ENCODE data around the gene ZNF280B. TPM values are rescaled to one million over a fixed set of nuclear protein-coding genes. Genes with fewer than 3 reads are reported as not detected.

Gene ZNF280B
- total and polyA plus RNA-seq, 2 donors (not counting 3 experiments of a cell fraction or from before 2014, with no cell fraction given) = 1.5 to 3.1 TPM

DNA sequence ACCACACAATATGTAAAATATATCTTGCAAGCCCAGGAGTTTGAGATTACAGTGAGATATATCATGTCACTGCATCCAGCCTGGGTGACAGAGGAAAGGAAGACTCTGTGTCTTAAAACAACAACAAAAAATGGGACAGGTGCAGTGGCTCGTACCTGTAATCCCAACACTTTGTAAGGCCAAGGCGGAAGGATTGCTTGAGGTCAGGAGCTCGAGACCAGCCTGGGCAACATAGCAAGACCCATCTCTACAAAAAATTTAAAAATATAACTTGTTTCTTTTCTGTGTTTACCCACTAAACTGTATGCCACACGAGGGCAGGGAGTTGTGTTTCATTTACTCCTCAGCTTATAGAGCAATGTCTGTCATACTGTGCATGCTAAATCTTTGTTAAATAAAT lies 8.4 kb upstream of the ZNF280B start:
- Histone ChIP-seq H3K4me1 (ENCODE audit: control insufficient read depth, extremely low read depth, insufficient read depth, low read length) (peaks cover 5% of the 10 kb centered on the region), H4K20me1 (replicated peaks; ENCODE audit: control insufficient read depth, extremely low read depth, insufficient read depth, low read length) (no peaks in the 10 kb centered on the region), H3K27me3 (ENCODE audit: control insufficient read depth in 2 of 2, insufficient read depth in 2 of 2, low read length in 2 of 2) (peaks cover 0 to 12% of the 10 kb centered on the region in 2 experiments), H3K4me3 (replicated peaks in 1 of 3; ENCODE audit: insufficient read depth in 1 of 3, low read depth in 1 of 3, low read length in 3 of 3) (no peak overlapping the region), H3K27ac (ENCODE audit: insufficient read depth, low read depth, low read length) (no peak overlapping the region), H3K9me3 (replicated peaks; ENCODE audit: control insufficient read depth, insufficient read depth, low read length) (no peaks in the 10 kb centered on the region), H3K4me2 (ENCODE audit: insufficient read depth, low read length) (no peak overlapping the region), H3K9ac (replicated peaks; ENCODE audit: extremely low read depth, insufficient read depth, low read length) (no peak overlapping the region), H2AFZ (ENCODE audit: low read depth, low read length) (no peak overlapping the region), H3K9me1 (replicated peaks; ENCODE audit: control insufficient read depth, extremely low read depth, insufficient read depth, low read length) (no peaks in the 10 kb centered on the region), H3K36me3 (ENCODE audit: control insufficient read depth in 2 of 2, extremely low read depth in 1 of 2, insufficient read depth in 2 of 2, low read length in 2 of 2) (no peaks in the 10 kb centered on the region), H3K79me2 (ENCODE audit: control insufficient read depth, insufficient read depth, low read length) (no peaks in the 10 kb centered on the region)
- no TSS peak for BruUV-seq (replicated peaks)
- TF ChIP-seq, protein P1, sequence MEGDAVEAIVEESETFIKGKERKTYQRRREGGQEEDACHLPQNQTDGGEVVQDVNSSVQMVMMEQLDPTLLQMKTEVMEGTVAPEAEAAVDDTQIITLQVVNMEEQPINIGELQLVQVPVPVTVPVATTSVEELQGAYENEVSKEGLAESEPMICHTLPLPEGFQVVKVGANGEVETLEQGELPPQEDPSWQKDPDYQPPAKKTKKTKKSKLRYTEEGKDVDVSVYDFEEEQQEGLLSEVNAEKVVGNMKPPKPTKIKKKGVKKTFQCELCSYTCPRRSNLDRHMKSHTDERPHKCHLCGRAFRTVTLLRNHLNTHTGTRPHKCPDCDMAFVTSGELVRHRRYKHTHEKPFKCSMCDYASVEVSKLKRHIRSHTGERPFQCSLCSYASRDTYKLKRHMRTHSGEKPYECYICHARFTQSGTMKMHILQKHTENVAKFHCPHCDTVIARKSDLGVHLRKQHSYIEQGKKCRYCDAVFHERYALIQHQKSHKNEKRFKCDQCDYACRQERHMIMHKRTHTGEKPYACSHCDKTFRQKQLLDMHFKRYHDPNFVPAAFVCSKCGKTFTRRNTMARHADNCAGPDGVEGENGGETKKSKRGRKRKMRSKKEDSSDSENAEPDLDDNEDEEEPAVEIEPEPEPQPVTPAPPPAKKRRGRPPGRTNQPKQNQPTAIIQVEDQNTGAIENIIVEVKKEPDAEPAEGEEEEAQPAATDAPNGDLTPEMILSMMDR (IDR thresholded peaks at IDR 0.05; ENCODE audit: extremely low read depth in 1 of 2, insufficient read depth in 1 of 2, low read depth in 1 of 2, low read length in 2 of 2) = no peak
- TF ChIP-seq GATA2 (IDR thresholded peaks at IDR 0.05; ENCODE audit: insufficient read depth, insufficient read length, low read depth, low read length) = no peak
- no peak for TF ChIP-seq FOS (IDR thresholded peaks at IDR 0.05; ENCODE audit: borderline replicate concordance, insufficient read depth, low read length)
- no peak for TF ChIP-seq POLR2AphosphoS5 (IDR thresholded peaks at IDR 0.05; ENCODE audit: insufficient read depth, low read depth, low read length)
- TF ChIP-seq, protein P2, sequence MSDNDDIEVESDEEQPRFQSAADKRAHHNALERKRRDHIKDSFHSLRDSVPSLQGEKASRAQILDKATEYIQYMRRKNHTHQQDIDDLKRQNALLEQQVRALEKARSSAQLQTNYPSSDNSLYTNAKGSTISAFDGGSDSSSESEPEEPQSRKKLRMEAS (IDR thresholded peaks at IDR 0.05; ENCODE audit: insufficient read depth, insufficient read length) = no peak
- no peak for TF ChIP-seq EZH2 (IDR thresholded peaks at IDR 0.05; ENCODE audit: borderline replicate concordance, low read depth, low read length, severe bottlenecking)
- TF ChIP-seq MYC (IDR thresholded peaks at IDR 0.05; ENCODE audit: low read depth, low read length) = no peak
- no peak for TF ChIP-seq POLR2A (IDR thresholded peaks at IDR 0.05; ENCODE audit: low read depth, low read length)
- TF ChIP-seq JUN (IDR thresholded peaks at IDR 0.05; ENCODE audit: borderline replicate concordance, insufficient read depth, insufficient read length, low read depth) = no peak
- no peak for FAIRE-seq
- DNase-seq (ENCODE audit: low read depth, low spot score) = no peak
- POLR2A ChIA-PET = no interaction called here
- CTCF ChIA-PET = no interaction called here
- intact Hi-C loops (cut with micrococcal nuclease) = no loop called here
- dilution Hi-C loops (cut with MboI; ENCODE audit: extremely low pct_ligation_motif_present, low sequenced_read_pairs) = no loop called here
